ENCODE measurements around the gene HCFC1R1.

DNA sequence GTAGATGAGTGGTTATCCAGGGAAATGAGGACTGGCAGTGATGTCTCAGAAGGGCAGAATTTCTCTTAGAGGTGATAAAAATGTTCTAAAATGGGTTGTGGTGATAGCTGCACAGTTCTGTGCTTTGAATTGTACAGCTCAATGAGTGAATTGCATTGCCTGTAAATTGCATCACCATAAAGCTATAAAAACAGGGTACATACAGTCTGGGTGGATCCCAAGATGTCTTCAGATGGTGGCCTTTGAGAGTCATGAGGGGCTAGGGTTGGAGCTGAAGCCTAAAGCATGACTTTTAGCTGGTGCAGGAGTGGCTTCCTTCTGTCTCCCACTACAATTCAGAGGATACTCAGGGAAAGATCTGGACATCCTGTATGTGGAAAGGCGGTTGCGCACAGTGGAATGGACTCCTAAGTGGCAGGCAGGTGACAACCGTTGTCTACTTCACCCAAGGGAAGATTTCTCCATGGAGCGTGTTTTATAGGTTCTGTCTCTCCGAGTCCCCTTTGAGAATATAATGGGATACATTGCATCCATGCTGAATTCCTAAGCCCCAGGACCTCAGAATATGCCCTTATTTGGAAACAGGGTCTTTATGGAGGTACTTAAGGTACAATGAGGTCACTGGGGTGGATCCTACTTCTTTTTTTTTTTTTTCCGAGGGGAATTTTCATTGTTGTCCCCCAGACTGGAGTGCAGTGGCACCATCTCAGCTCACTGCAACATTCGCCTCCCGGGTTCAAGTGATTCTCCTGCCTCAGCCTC, 40.1 kb upstream of the HCFC1R1 start:
- TF ChIP-seq POLR2AphosphoS5 (IDR thresholded peaks at IDR 0.05; ENCODE audit: low read depth) (no peak), JUNB (IDR thresholded peaks at IDR 0.05; ENCODE audit: unreplicated experiment) (no peak), EZH2 (IDR thresholded peaks at IDR 0.05; ENCODE audit: low read depth, unreplicated experiment) (no peak)
- TF ChIP-seq, protein P1, sequence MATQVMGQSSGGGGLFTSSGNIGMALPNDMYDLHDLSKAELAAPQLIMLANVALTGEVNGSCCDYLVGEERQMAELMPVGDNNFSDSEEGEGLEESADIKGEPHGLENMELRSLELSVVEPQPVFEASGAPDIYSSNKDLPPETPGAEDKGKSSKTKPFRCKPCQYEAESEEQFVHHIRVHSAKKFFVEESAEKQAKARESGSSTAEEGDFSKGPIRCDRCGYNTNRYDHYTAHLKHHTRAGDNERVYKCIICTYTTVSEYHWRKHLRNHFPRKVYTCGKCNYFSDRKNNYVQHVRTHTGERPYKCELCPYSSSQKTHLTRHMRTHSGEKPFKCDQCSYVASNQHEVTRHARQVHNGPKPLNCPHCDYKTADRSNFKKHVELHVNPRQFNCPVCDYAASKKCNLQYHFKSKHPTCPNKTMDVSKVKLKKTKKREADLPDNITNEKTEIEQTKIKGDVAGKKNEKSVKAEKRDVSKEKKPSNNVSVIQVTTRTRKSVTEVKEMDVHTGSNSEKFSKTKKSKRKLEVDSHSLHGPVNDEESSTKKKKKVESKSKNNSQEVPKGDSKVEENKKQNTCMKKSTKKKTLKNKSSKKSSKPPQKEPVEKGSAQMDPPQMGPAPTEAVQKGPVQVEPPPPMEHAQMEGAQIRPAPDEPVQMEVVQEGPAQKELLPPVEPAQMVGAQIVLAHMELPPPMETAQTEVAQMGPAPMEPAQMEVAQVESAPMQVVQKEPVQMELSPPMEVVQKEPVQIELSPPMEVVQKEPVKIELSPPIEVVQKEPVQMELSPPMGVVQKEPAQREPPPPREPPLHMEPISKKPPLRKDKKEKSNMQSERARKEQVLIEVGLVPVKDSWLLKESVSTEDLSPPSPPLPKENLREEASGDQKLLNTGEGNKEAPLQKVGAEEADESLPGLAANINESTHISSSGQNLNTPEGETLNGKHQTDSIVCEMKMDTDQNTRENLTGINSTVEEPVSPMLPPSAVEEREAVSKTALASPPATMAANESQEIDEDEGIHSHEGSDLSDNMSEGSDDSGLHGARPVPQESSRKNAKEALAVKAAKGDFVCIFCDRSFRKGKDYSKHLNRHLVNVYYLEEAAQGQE (IDR thresholded peaks at IDR 0.05; ENCODE audit: unreplicated experiment) = no peak
- TF ChIP-seq, protein P2, sequence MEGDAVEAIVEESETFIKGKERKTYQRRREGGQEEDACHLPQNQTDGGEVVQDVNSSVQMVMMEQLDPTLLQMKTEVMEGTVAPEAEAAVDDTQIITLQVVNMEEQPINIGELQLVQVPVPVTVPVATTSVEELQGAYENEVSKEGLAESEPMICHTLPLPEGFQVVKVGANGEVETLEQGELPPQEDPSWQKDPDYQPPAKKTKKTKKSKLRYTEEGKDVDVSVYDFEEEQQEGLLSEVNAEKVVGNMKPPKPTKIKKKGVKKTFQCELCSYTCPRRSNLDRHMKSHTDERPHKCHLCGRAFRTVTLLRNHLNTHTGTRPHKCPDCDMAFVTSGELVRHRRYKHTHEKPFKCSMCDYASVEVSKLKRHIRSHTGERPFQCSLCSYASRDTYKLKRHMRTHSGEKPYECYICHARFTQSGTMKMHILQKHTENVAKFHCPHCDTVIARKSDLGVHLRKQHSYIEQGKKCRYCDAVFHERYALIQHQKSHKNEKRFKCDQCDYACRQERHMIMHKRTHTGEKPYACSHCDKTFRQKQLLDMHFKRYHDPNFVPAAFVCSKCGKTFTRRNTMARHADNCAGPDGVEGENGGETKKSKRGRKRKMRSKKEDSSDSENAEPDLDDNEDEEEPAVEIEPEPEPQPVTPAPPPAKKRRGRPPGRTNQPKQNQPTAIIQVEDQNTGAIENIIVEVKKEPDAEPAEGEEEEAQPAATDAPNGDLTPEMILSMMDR (conservative IDR thresholded peaks at IDR 0.05; ENCODE audit: low read depth in 2 of 2) = no peak
- TF ChIP-seq, protein P3, sequence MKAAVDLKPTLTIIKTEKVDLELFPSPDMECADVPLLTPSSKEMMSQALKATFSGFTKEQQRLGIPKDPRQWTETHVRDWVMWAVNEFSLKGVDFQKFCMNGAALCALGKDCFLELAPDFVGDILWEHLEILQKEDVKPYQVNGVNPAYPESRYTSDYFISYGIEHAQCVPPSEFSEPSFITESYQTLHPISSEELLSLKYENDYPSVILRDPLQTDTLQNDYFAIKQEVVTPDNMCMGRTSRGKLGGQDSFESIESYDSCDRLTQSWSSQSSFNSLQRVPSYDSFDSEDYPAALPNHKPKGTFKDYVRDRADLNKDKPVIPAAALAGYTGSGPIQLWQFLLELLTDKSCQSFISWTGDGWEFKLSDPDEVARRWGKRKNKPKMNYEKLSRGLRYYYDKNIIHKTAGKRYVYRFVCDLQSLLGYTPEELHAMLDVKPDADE (IDR thresholded peaks at IDR 0.05) = no peak

Measured in GM23338 (cell line).